Measurements from ENCODE around the gene ADAMTS19.

DNA sequence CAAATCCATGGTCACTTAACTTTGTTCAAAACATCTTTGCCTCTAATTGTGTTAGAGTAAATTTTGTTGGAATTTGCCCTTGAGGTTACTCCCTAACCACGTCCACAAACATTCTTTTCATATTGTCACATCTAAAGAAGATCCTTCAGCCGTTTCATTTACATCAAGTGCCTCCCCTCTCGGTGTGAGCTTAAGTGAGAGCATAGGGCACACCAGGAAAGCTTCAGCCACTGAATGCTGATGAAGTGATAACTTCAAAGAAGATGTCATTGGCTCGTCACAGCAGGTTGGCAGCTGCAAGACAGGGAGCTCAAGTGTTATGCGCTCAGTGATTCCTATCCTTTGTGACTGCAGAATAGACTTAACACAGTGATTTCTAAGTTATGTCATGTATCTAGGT, 49.6 kb upstream of the ADAMTS19 start:
- TF ChIP-seq, protein P1, sequence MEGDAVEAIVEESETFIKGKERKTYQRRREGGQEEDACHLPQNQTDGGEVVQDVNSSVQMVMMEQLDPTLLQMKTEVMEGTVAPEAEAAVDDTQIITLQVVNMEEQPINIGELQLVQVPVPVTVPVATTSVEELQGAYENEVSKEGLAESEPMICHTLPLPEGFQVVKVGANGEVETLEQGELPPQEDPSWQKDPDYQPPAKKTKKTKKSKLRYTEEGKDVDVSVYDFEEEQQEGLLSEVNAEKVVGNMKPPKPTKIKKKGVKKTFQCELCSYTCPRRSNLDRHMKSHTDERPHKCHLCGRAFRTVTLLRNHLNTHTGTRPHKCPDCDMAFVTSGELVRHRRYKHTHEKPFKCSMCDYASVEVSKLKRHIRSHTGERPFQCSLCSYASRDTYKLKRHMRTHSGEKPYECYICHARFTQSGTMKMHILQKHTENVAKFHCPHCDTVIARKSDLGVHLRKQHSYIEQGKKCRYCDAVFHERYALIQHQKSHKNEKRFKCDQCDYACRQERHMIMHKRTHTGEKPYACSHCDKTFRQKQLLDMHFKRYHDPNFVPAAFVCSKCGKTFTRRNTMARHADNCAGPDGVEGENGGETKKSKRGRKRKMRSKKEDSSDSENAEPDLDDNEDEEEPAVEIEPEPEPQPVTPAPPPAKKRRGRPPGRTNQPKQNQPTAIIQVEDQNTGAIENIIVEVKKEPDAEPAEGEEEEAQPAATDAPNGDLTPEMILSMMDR (IDR thresholded peaks at IDR 0.05; ENCODE audit: low read depth, low read length, poor library complexity, severe bottlenecking): no peak
- TF ChIP-seq EZH2phosphoT487 (IDR thresholded peaks at IDR 0.05; ENCODE audit: borderline replicate concordance, low read length): no peak
